GM12875 (cell line): ENCODE results near the gene GDF15.
"Not testable (repeated sequence)": the region's sequence is repeated elsewhere in the genome, so short reads cannot be mapped to it uniquely, and the experiment has no call there.

ENCODE experiments used
- H3K4me3 ChIP-seq: one replicate; pipeline ENCODE4 v1.5.1; 2011; ENCODE audit warnings: low read depth, low read length, control low read depth
- CTCF ChIP-seq: IDR thresholded peaks from 2 replicates; pipeline ENCODE4 v1.5.1; 2011; ENCODE audit warnings: low read depth, mild to moderate bottlenecking, control low read depth, inconsistent platforms, low read length, moderate library complexity, borderline replicate concordance; ENCODE audit not compliant: insufficient read depth

GDF15 gene

GRCh38 chr19:18344582-18344950 lies 41.4 kb upstream of the GDF15 start:
- no peak for TF ChIP-seq CTCF
- H3K4me3 ChIP-seq, result no peak overlapping the region

GRCh38 chr19:18345296-18345695 lies 40.7 kb upstream of the GDF15 start:
- TF ChIP-seq CTCF, result no peak

GRCh38 chr19:18346091-18346490 lies 39.9 kb upstream of the GDF15 start:
- no peak overlapping the region for H3K4me3 ChIP-seq
- no peak for TF ChIP-seq CTCF

More at GRCh38 chr19:18345296-18345695, 40.7 kb upstream of the GDF15 start:
- H3K4me3 ChIP-seq, result no peak overlapping the region

GRCh38 chr19:18348171-18348570 lies 37.8 kb upstream of the GDF15 start:
- no peak for TF ChIP-seq CTCF
- H3K4me3 ChIP-seq, result no peak overlapping the region

- H3K4me3 ChIP-seq, result not testable (repeated sequence)
These were observed 37.1 kb upstream of the GDF15 start for GRCh38 chr19:18348818-18349339.

GRCh38 chr19:18349524-18350128 lies 36.3 kb upstream of the GDF15 start:
- no peak overlapping the region for H3K4me3 ChIP-seq
- TF ChIP-seq CTCF, result peak; percentile 66; the same call in 1 of the 2 replicates

GRCh38 chr19:18350490-18350889 lies 35.5 kb upstream of the GDF15 start:
- TF ChIP-seq CTCF, result no peak
- no peak overlapping the region for H3K4me3 ChIP-seq
